ENCODE measurements around the gene PAX8.

DNA sequence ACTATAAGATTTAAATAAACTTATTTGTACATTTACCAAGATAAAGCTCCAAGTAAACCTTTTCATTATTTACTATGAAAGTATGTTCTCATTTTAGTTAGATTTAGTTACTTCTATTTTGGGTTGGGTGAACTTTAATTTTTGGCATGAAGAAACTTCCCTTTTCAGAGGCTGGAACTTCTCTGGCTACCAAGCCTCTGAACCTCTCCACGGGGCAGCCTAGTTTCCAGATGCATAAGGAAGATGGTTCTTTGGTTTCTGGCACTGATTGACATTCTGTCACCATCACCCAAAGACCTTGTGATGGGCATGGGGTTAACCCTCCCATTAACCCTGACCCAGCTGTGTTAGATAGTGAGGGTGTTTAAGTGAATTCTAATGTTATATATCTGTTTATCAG, 87.8 kb downstream of the PAX8 start:
- TF ChIP-seq, protein P1, sequence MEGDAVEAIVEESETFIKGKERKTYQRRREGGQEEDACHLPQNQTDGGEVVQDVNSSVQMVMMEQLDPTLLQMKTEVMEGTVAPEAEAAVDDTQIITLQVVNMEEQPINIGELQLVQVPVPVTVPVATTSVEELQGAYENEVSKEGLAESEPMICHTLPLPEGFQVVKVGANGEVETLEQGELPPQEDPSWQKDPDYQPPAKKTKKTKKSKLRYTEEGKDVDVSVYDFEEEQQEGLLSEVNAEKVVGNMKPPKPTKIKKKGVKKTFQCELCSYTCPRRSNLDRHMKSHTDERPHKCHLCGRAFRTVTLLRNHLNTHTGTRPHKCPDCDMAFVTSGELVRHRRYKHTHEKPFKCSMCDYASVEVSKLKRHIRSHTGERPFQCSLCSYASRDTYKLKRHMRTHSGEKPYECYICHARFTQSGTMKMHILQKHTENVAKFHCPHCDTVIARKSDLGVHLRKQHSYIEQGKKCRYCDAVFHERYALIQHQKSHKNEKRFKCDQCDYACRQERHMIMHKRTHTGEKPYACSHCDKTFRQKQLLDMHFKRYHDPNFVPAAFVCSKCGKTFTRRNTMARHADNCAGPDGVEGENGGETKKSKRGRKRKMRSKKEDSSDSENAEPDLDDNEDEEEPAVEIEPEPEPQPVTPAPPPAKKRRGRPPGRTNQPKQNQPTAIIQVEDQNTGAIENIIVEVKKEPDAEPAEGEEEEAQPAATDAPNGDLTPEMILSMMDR (conservative IDR thresholded peaks at IDR 0.05; ENCODE audit: low read depth, low read length): no peak
- TF ChIP-seq EZH2 (IDR thresholded peaks at IDR 0.05; ENCODE audit: borderline replicate concordance, low read depth, low read length, poor library complexity, severe bottlenecking): no peak
